Measurements from ENCODE around the gene LRP4.
A peak's percentile ranks its signal among the peaks of the same experiment; 100 is the strongest.

Gene LRP4

GRCh38 chr11:46892838-46893237, 25.5 kb downstream of the LRP4 start:
- no peak for DNase-seq

DNA sequence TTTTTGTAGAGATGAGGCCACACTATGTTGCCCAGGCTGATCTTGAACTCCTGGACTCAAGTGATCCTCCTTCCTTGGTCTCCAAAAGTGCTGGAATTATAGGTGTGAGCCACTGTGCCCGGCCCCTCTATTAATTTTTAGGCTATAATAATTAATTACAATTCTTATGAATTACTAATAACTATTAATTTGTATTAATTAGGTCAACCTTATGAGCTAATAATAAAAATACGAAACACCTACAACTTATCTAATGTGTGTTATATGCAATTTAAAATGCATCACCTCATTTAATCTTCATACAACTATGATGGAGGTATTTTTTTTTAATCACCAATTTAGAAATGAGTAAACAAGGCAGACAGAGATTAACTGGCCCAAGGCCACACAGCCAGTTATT, 26.2 kb downstream of the LRP4 start:
- no peak for DNase-seq

DNA sequence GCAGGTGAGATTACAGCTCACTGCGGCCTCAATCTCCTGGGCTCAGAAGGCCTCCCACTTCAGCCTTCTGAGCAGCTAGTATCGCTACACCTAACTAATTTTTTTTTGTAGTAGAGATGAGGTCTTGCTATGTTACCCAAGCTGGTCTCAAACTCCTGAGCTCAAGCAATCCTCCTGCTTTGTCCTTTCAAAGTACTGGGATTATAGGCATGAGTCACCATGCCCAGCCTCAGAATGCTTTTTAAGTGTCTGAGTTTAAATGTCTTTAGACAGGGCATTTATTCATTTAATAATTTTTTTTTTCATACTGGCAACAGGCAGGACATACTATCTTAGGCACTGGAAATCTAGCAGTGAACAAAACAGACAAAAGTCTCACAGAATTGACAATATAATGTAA, 27.7 kb downstream of the LRP4 start:
- no peak for DNase-seq

- DNase-seq = peak; percentile 80
Measured at GRCh38 chr11:46889689-46890475, 28.5 kb downstream of the LRP4 start.

- DNase-seq = no peak
Measured at GRCh38 chr11:46889251-46889650, 29.1 kb downstream of the LRP4 start.

DNA sequence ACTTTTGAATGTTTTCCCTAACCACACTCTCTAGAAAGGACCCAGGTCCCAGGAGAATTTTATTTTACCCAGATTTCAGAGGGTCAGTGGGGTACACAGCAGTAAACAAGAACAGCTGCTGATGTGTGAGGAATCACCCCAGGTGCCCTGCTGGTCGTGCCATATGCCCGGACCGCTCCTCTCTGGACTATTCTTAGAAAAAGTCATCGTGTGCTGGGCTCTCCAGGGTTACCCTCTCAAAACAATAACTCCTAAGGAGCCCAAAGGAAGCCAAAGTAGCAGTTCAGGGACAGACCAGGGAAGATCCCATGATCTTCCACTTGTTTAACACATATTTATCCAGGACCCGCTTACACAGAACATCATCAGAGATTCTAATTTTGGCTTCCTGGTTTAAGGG, 29.7 kb downstream of the LRP4 start:
- no peak for DNase-seq

DNA sequence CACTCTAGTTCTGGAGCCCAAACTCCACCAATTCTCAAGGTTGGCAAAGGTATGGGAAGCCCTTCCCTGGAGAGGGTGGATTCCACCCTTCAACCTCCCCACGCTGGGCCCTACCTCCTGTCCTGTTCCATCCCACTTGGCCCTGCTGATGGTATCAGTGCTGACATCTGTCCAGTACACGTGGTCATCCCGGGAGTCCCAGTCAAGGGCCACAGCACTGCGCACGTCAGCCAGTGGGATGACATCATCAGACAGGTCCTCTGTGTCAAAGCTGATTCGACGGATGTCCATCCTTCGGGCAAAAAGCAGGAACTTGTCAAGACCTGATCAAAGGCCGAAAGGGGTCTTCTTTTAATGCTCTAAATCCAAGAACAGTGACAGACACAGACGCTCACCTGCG, 32.1 kb downstream of the LRP4 start:
- DNase-seq = no peak

DNA sequence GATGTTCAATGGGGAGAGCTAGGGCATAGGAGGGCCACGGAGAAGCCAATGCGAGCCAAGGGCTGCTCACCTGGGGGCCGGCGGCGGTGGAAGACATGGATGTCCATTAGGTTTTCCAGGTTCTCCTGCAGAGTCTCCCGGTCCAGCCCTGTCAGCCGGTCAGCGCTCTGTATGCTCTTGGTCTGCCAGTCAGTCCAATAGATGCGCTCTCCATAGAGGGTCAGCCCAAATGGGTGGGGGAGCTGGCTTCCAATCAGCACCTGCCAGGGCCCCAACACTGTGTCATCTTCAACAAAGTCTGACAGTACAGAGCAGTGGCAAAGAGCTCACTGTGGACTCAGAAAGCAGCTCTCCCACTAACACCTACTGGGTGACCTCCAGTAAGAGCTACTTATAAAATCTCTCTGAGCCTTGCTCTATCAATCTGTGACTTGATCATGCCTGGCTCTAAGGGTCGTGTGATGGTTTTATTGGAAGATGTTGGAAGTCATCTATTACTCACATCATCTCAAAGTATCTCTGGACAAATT, 39.2 kb downstream of the LRP4 start:
- no peak for DNase-seq

- DNase-seq = no peak
Measured at GRCh38 chr11:46877580-46877979, 40.8 kb downstream of the LRP4 start.

- no peak for DNase-seq
Measured at GRCh38 chr11:46876471-46876870, 41.9 kb downstream of the LRP4 start.

DNA sequence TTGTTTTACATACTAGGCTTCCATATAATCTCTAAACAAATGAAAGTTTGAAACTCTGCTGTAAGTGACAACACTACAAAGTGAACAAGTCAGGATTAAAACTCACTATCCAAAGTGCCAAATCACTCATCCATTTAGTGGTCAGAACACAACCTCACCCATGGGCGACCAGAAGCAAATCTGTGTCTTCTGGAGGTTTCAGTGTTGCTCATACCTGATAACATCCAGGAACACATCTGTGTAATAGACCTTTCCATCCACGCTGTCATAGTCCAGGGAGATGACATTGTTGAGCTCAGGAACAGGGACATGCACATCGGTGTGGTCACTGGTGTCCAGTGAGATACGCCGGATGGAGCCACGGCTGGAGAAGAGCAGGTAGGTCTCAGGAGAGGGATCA, 43.8 kb downstream of the LRP4 start:
- DNase-seq = no peak

DNA sequence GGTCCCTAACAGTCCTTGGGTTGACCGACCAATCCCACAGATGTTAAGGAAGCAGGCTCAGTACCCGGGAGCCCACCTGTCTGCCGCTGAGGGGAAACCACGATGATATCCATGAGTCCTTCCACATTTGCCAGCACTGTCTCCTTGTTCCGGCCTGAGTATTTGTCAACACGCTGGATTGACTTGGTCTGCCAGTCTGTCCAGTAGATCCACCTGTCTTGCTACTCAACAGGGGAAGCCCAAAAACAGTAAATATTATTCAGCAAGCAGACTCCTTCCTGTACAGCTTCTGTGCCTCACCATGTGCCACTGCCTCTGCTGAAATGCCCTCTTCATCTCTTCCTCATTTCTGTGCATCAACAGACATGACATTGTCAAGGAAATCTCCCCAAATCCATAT, 49.4 kb downstream of the LRP4 start:
- no peak for DNase-seq

GRCh38 chr11:46865340-46865739, 53.0 kb downstream of the LRP4 start:
- no peak for DNase-seq

- DNase-seq = no peak
Measured at GRCh38 chr11:46860218-46860617, 58.1 kb downstream of the LRP4 start.

GRCh38 chr11:46858920-46859546, 59.3 kb downstream of the LRP4 start:
- DNase-seq = no peak

DNA sequence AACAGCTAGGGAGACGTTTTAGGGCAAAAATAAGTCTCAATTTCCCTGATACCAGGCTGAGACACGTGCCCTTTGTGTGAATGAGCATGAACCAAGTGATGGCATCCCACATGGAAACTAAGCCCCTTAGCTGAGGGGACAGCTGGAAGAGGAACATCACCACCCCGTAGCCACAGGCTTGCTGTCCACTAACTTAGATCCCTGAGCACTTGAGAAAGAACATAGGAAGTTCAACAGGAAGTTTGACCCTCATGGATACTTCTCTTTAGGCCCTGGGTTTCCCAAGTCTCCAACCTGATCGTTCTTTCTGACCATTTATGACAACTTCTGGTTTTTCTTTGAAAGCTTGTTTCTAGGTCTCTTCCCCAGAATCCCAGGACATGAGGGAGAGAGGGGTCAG, 60.7 kb downstream of the LRP4 start:
- no peak for DNase-seq

DNA sequence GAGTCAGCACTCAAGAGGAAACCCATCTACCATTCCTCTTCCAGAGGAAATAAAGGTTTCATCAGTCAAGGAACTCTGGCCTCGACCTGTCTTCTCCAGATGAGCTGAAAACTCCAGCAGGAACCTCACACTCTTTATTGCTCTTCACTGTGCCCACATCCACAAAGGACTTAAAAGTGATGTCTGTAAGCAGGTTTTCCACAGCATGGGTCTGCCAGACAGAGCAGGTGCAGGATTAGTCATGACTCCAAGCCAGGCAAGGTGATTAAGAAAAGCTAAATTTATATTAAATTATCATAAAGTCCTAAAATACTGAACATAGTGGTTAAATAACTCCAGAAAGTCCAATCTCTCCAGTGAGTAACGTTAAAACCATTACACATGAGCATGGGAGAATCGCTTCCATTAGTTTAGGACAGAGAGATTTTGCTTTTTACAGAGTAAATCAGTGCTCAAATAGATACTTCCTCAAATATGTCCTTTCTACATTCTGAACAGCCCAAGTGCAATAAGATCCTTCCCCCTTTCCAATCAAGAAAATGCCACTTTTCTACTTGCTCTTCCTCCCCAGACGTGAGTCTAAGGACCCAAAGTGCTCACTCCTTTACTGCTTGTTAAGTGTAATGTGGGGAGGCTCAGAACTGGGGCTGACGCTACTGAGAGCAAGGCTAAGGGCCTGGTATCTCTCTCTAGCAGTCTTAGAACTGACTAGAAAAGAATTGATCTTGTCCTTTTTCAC, 61.6 kb downstream of the LRP4 start:
- no peak for DNase-seq

DNA sequence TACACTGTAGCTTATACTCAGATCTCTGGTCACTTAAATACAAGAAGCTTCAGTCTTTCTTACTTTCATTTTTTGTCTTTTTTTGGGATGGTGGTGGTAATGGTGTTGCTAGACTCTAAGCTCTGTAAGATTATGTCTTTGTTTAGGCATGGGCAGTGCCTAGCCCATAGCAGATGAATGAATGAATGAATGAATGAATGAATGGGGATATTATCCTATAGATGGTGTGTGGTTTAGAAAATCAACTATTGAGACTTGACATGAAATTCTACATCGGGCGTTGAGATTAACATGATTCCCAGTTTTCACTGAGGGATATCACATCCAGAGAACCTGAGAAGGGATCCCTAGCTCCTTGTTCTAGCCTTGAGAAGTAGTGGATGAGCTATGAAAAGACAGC, 62.5 kb downstream of the LRP4 start:
- DNase-seq = no peak

DNA sequence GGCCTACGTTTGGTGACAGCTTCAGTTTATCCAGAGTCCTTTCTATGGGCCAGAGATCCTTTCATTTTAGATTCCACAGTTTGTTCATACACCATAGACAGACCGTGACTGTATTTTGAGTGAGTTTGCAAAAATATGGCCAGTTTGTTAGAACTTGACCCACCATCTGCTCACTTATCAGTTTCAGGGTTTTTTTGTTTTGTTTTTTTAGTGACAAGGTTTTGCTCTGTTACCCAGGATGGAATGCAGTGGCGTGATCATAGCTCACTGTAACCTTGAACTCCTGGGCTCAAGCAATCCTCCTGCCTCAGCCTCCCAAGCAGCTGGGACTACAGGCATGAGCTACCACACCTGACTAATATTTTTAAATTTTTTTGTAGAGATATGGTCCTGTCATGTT, 63.2 kb downstream of the LRP4 start:
- DNase-seq = no peak

DNA sequence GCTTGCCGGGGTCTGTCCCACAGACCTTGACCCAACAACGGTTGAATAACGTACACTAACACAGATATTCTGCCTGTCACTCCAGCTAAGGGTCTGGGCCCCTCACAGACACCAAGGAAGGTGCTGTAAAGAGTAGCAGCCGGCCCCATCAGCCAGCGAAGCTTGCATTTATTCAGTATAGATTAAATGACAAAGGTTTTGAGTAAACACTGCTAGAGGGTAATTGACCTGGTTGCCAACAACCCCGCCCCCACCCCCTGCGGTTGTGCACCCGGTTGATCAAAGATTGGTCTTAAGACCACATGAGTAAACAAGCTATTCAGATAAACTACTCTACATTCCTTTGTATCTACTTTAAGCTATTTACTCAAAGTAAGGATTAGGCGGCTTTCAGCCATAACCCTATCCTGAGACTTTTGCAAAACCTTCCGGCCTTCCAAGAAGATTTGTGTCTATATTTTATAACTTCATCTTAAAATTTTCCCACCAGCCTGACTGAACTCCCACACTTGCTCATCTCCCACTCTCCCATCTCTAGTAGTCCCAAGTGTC, 67.4 kb downstream of the LRP4 start:
- no peak for DNase-seq

DNA sequence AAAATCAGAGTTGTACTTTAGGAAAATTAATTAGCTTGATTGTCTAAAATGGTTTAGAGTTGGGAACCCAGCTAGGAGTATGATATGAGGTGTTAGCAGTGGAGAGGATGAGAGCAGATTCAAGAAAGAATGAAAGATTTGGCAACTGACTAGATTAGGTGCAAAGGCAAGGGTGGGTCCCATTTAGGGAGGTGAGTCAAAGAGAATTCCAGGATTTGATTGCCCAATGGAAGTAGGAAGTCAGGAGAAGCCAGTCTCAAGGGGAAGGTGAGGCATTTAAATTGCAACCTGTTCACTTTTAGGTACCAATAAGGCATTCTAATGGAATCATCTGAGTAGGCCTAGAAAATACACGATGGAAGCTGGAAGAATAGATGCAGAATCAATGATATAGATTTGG, 68.7 kb downstream of the LRP4 start:
- DNase-seq = no peak

DNA sequence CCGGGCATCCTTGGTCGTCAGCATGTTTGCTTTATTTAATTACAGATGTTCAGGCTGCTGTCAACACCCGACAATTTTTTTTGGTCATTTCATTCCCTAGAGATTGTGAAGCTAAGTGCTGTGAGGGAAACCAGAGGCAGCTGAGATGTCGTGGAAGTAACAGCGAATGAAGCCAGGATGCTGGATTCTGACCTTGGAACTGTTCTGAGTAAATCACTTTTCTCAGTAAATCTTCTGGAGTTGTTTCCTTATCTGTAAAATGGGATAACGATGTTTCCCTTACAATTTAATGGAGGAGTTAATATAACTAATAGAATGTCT, 71.9 kb downstream of the LRP4 start:
- DNase-seq = no peak

DNA sequence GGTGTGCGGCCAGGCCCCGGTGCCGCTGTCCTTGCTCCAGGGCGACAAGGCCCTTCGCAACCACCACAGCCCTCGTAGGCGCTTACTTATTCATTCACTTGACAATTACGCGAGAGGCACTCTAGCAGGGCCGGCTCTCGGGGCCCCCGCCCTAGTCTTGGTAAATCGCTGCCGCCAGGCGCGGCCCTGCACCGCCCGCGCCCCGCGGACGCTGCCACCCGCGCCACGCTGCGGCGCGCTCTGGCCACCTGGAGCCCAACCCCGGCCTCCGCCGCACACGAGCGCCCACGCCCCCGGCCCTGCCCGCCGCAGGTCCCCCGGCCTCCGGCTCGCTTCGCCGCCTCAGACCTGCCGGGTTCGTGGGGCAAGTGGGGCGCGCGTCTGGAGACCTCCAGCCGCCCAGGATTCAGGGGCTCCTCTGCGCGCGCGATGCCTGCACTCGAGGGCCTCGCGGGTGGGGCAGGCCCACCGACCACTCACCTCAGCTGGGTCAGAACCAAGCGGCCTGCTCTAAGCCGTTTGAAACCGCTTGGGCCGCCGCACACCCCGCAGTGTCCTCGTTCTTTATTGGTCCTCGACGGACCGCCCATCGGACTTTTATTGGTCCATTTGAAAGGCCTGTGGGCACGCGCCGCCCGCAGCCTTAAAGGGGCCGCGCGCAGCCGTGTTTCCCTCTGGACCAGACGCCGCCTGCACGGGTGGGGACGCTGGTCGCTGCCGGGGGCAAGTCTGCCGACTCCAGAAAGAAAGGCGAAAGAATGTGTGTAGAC, 72.4 kb downstream of the LRP4 start, which contains the start of gene CKAP5:
TSS of gene CKAP5 (minus strand) at position 541 of the 770 bp plus-strand sequence. CDS start 25,049 bp downstream, outside the sequence.
- DNase-seq = peak; percentile 86

Measured in CD4-positive, alpha-beta T cell treated with Interleukin-17A for 4 hours (primary cell).